ENCODE results near the gene PGAP2.

DNA sequence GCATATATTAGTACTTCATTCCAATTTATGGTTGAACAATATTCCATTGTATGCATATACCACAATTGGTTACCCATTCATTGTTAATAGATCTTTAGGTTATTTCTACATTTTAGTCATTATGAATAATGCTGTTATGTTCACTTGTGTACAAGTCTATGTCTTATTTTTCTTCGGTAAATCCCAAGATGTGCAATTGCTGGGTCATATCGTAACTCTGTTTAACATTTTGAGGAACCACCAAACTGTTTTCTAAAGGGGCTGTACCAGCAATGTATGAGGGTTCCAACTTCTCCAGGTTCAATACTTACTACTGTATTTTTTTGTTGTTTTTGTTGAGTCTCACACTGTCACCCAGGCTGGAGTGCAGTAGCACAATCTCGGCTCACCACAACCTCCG is 44.1 kb upstream of the PGAP2 start:
- TF ChIP-seq, protein P1, sequence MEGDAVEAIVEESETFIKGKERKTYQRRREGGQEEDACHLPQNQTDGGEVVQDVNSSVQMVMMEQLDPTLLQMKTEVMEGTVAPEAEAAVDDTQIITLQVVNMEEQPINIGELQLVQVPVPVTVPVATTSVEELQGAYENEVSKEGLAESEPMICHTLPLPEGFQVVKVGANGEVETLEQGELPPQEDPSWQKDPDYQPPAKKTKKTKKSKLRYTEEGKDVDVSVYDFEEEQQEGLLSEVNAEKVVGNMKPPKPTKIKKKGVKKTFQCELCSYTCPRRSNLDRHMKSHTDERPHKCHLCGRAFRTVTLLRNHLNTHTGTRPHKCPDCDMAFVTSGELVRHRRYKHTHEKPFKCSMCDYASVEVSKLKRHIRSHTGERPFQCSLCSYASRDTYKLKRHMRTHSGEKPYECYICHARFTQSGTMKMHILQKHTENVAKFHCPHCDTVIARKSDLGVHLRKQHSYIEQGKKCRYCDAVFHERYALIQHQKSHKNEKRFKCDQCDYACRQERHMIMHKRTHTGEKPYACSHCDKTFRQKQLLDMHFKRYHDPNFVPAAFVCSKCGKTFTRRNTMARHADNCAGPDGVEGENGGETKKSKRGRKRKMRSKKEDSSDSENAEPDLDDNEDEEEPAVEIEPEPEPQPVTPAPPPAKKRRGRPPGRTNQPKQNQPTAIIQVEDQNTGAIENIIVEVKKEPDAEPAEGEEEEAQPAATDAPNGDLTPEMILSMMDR (IDR thresholded peaks at IDR 0.05): no peak
- TF ChIP-seq POLR2A (IDR thresholded peaks at IDR 0.05): no peak

All from lower leg skin (tissue), 3 donors.